A172 (cell line): ENCODE results near the gene CCDC124. TPM values are rescaled to one million over a fixed set of nuclear protein-coding genes. Genes with fewer than 3 reads are reported as not detected.
"Not testable (repeated sequence)": the region's sequence is repeated elsewhere in the genome, so short reads cannot be mapped to it uniquely, and the experiment has no call there.

Experiments
- DNase-seq: peaks from one replicate; pipeline ENCODE4 v3.0.0-alpha.2; 2015; ENCODE audit warnings: low spot score
- total RNA-seq: library from RNA; depleted of rRNA; stranded (reverse); fragments of >200 nt; shearing (Covaris generic); gene quantifications from 2 replicates; pipeline ENCODE4 v1.2.3, GENCODE V29; 2014; rRNA removed

Gene CCDC124
- total RNA-seq, result 52.3 and 55.7 TPM in 2 replicates

- DNase-seq, result peak; percentile 90
These were observed at the start of gene CCDC124 for GRCh38 chr19:17932485-17933338. CCDC124 (plus strand) TSS chr19:17933015; CDS start chr19:17936421, 3,406 bp downstream.

- no peak for DNase-seq
These were observed 49.0 kb upstream of the CCDC124 start for GRCh38 chr19:17883627-17884410.

GRCh38 chr19:17886515-17886914 is 46.3 kb upstream of the CCDC124 start:
- DNase-seq, result no peak

- not testable (repeated sequence) for DNase-seq
These were observed 45.6 kb upstream of the CCDC124 start for GRCh38 chr19:17887221-17887620.

- DNase-seq, result no peak
These were observed 44.6 kb upstream of the CCDC124 start for GRCh38 chr19:17888260-17888659.

- peak; percentile 66 for DNase-seq
These were observed 43.1 kb upstream of the CCDC124 start for GRCh38 chr19:17889609-17890214.

- DNase-seq, result no peak
These were observed 39.0 kb upstream of the CCDC124 start for GRCh38 chr19:17893766-17894165.

GRCh38 chr19:17902701-17903100 is 30.1 kb upstream of the CCDC124 start:
- DNase-seq, result peak; percentile 49

- no peak for DNase-seq
These were observed 24.6 kb upstream of the CCDC124 start for GRCh38 chr19:17908244-17908643.

- DNase-seq, result no peak
These were observed 23.6 kb upstream of the CCDC124 start for GRCh38 chr19:17909003-17909732.

- no peak for DNase-seq
These were observed 21.9 kb upstream of the CCDC124 start for GRCh38 chr19:17910791-17911360.

- peak; percentile 77 for DNase-seq
These were observed 16.7 kb upstream of the CCDC124 start for GRCh38 chr19:17915940-17916593.

GRCh38 chr19:17918151-17918550 is 14.7 kb upstream of the CCDC124 start:
- not testable (repeated sequence) for DNase-seq

GRCh38 chr19:17919122-17919521 is 13.7 kb upstream of the CCDC124 start:
- DNase-seq, result not testable (repeated sequence)

- no peak for DNase-seq
These were observed 12.3 kb upstream of the CCDC124 start for GRCh38 chr19:17920527-17920926.

GRCh38 chr19:17922138-17922537 is 10.7 kb upstream of the CCDC124 start:
- no peak for DNase-seq

- DNase-seq, result no peak
These were observed 6.8 kb upstream of the CCDC124 start for GRCh38 chr19:17926044-17926443.

- DNase-seq, result no peak
These were observed 3.8 kb upstream of the CCDC124 start for GRCh38 chr19:17929056-17929455.

GRCh38 chr19:17931532-17932191 is 1.2 kb upstream of the CCDC124 start:
- peak; percentile 37 for DNase-seq
